GM12891 (cell line): ENCODE data around the gene ARFIP1.
"Not testable (repeated sequence)": the region's sequence is repeated elsewhere in the genome, so short reads cannot be mapped to it uniquely, and the experiment has no call there.

ENCODE experiments used
- DNase-seq: peaks from one replicate; pipeline ENCODE4 v3.0.0; 2011; ENCODE audit warnings: low spot score; ENCODE audit not compliant: insufficient read length
- FAIRE-seq: peaks from 2 replicates; lab custom pipeline; 2011; peaks lifted over from hg19 to GRCh38; lab: Jason Lieb, UNC
- PAX5 ChIP-seq: IDR thresholded peaks from 2 replicates; pipeline ENCODE4 v1.6.1; 2011; ENCODE audit warnings: low read length, moderate library complexity, mild to moderate bottlenecking; ENCODE audit not compliant: insufficient read depth, severe bottlenecking
- POLR2A ChIP-seq: IDR thresholded peaks from 2 replicates; pipeline ENCODE4 v1.6.1; 2011; ENCODE audit warnings: low read depth, low read length, control low read depth
- POLR2AphosphoS5 ChIP-seq: IDR thresholded peaks from 2 replicates; pipeline ENCODE4 v1.6.1; 2011; ENCODE audit warnings: low read depth, low read length, control low read depth
- POU2F2 ChIP-seq: IDR thresholded peaks from 2 replicates; pipeline ENCODE4 v1.6.1; 2011; ENCODE audit warnings: low read depth, mild to moderate bottlenecking, control low read depth, low read length, moderate library complexity
- SPI1 ChIP-seq: IDR thresholded peaks from 2 replicates; pipeline ENCODE4 v1.6.1; 2011; ENCODE audit warnings: low read depth, low read length, control low read depth
- TAF1 ChIP-seq: IDR thresholded peaks from 2 replicates; pipeline ENCODE4 v1.6.1; 2011; ENCODE audit warnings: low read depth, low read length, control low read depth

Gene ARFIP1

DNA sequence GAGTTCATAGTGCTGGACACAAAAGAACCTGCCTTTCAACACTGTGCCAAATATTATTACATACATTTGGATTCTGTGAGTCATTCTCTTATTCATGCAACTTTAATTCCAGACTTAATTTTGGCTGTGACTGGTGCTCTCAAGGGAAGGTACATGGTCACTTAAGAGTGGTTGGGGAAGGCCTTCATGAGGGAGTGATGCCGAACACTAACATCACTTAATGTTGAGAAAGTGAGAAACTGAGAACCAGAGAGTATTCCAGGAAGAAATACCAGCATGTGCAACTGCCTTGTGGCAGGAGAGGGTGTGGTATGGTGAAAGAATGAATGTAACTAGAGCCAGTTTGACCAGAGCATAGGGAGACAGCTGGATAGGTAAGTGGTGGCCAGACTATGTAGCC lies 114.9 kb downstream of the ARFIP1 start:
- DNase-seq (no peak), FAIRE-seq (no peak)
- TF ChIP-seq POU2F2 (no peak), PAX5 (no peak), TAF1 (no peak), POLR2AphosphoS5 (no peak), SPI1 (no peak)

DNA sequence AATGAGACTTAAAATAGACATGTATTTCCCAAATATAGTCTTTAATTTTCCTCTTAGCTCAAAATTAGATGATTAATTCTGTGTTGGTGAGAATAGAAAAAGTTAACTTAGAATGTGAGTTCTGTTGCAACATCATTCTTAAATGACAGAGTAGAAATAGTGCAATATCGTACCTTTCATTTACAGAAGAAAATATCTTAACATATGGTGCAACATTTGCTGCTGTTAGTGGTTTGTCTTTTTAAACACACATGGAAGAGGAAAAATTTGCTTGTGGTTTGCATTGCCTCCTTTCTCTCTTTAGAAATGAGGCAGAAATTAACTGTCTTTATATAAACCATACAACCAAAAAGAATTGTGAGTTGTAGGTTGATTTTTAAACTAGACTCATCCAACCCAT lies 117.1 kb downstream of the ARFIP1 start:
- no peak for DNase-seq
- no peak for FAIRE-seq
- no peak for TF ChIP-seq POLR2AphosphoS5
- no peak for TF ChIP-seq SPI1
- no peak for TF ChIP-seq POU2F2
- no peak for TF ChIP-seq TAF1
- no peak for TF ChIP-seq POLR2A
- no peak for TF ChIP-seq PAX5

DNA sequence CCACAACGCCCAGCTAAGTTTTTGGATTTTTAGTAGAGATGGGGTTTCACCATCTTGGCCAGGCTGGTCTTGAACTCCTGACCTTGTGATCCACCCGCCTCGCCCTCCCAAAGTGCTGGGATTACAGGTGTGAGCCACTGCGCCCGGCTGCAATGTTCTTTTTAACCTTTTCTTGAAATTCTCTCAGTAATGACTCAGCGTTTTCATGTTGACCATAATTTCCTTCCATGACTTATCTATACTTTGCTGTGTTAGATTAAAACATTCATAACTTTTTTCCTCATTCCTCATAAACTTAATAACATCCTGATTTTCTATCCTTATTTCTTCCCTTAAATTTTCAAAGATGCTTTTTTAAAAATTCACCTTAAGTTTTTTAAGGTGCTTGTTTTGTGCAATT lies 118.4 kb downstream of the ARFIP1 start:
- FAIRE-seq, DNase-seq: not testable (repeated sequence)

DNA sequence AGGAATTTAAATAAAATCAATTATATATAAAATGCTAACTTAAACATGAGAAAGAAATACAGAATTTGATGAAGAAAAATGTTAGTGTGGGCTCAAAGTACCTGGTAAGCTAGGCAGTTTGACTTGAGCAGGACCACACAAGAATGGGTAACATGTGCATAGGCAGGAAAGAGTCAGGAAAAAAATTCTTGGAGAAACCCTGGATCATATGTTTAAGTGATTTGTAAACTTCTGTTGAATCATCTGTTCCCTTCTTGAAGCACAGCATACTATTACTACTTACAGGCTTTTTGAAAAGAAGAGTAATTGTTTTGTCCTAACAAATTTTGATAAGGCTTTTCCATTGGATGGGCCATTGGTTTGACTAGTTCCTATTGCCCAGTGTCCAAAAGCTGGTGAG lies 118.9 kb downstream of the ARFIP1 start:
- DNase-seq (no peak), FAIRE-seq (no peak)
- TF ChIP-seq TAF1 (no peak), POU2F2 (no peak), PAX5 (no peak), POLR2A (no peak), SPI1 (no peak), POLR2AphosphoS5 (no peak)

DNA sequence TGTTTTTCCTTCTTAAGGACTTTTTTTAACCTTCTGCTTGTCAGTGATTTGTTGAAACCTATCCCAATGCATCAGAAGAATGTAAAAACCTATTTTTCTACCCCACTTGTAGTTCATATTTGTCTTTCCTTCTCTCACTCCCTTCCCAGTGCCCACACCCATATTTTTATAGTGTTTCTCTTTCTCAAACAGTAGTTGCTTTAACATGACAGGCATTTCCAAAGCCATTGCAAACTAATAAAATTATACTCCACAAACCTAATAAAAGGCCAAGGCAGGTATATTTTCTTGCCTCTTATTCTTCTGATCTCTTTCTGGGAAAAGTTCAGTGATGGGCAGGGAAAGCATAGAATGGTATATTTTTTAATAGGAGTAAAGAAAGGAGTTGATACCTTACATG lies 120.6 kb downstream of the ARFIP1 start:
- no peak for DNase-seq
- FAIRE-seq = no peak

DNA sequence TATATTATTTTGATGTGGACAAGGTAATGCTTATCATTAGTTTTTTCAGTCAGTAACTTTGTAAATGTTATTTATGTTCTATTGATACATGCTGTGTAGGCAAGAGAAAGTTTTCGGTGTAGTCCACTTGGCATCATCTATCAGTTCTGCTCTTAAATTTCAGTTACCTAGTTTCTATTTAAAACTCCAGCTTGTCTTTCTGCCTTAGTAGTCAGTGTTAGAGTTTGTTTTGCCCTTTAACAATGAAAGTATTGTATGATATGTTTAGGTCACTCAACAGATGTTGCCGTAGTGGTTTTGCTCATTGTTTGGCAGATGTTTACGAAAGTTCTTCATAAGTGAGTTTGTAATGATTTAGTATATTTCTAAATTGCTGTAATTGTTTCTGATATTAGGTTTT lies 121.5 kb downstream of the ARFIP1 start:
- TF ChIP-seq TAF1 (no peak), POU2F2 (no peak), SPI1 (no peak), POLR2AphosphoS5 (no peak), POLR2A (no peak), PAX5 (no peak)
- FAIRE-seq (no peak), DNase-seq (no peak)

More for the DNA sequence above, 120.6 kb downstream of the ARFIP1 start:
- TF ChIP-seq POLR2AphosphoS5 (no peak), PAX5 (no peak), POLR2A (no peak), TAF1 (no peak), SPI1 (no peak), POU2F2 (no peak)

DNA sequence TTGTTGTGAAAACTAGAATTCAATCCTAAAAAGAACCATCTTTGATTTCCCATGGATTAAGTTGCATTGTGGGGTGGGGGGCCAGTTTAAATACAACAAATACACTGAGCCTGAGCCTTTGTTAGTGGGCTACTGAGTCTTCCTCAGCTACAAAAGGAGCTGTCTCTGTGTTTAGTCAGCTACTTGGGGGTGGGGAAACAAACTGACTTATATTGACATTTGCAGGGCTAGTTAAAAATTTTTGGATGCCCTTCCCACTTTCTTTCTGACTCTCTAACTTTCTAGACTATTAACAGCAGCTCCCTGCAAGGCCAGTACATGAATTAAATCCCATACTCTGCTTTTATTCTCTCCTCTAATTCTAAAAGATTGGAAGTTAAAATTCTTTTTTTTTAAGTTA lies 123.9 kb downstream of the ARFIP1 start:
- DNase-seq (no peak), FAIRE-seq (no peak)
- TF ChIP-seq POLR2AphosphoS5 (no peak), PAX5 (no peak), SPI1 (no peak), POLR2A (no peak), TAF1 (no peak), POU2F2 (no peak)

DNA sequence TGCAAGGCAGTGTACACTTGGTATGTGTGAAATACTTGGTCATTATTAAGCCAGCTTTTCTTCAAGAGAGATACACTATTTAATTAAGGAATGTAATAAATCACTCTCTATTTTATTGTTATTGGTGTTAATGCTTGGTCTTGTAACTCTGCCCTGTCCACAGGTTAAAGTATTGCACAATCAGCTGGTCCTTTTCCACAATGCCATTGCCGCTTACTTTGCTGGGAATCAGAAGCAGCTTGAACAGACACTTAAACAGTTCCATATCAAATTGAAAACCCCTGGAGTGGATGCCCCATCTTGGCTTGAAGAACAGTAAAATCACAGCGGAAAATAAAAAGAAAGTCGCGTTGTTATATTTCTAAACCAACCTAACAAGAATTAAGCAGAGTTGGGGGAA lies 130.1 kb downstream of the ARFIP1 start:
- DNase-seq (no peak), FAIRE-seq (no peak)
- no peak for TF ChIP-seq POU2F2
- TF ChIP-seq POLR2AphosphoS5 = no peak
- no peak for TF ChIP-seq SPI1
- TF ChIP-seq TAF1 = no peak
- TF ChIP-seq POLR2A = no peak
- TF ChIP-seq PAX5 = no peak

DNA sequence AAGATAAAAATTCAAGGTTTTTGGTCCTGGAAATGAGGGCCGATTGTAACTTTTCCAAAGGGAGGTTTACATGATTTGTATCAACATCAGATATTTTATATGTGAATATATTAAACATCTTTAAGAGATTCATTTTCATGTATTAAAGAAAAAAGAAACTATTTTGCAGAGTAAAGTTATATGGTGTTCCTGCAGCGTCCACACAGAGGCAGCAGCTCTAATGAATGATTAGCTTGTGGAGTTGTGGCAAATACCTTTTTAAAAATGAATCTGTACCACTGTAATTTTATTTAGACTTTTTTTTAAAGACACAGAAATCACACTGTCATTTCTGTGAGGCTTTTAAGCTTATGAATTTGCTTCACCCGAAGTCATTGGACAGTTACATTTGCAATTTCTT lies 130.8 kb downstream of the ARFIP1 start:
- no peak for FAIRE-seq

DNA sequence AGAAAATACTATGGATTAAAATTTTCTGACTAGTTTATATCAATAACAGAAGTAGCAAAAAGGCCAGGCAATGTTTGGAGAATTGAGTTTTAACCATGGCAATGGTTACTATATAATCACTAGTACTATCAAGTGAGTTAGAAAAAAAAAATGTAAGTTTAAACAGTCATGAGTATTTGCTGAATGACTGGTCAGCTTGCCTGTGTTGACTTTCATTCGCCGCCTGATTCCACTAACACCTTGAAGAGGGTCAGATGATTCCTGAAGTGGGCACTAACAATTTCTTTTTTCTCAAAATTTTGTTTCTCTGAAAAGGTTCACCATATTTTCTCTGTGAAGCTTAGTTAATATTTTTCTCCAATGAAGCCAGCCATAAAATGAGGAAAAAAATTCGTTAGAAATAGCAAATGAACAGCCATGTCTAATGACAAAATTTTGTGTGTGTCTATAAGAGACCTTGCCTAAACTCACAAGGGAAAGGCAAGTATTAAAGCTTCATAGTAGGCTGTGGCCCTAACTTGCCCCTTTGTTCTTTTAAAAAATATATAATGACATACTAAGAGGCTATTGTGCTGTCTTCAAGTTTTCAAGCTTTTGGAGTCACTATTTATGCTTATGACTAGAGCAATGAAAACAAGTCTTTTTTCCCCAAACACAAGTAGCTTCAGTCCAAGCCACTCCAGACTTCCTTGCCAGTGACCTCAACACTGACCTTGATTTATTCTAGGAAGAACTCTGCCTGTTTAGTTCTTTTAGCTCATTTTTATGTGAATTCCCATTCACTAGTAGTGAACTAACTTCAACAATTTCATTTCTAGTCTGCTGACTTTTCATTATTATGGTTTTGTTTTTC lies 138.0 kb downstream of the ARFIP1 start:
- FAIRE-seq = no peak
- TF ChIP-seq POLR2A (no peak), TAF1 (no peak), POLR2AphosphoS5 (no peak), SPI1 (no peak), POU2F2 (no peak), PAX5 (no peak)
- no peak for DNase-seq

More for the DNA sequence above, 130.8 kb downstream of the ARFIP1 start:
- no peak for TF ChIP-seq POU2F2
- TF ChIP-seq TAF1 = no peak
- no peak for TF ChIP-seq SPI1
- TF ChIP-seq POLR2A = no peak
- TF ChIP-seq POLR2AphosphoS5 = no peak
- TF ChIP-seq PAX5 = no peak
- no peak for DNase-seq
